Common myeloid progenitor, CD34-positive (primary cell): Measurements from ENCODE around the gene MTX1.
"Not testable (repeated sequence)": the region's sequence is repeated elsewhere in the genome, so short reads cannot be mapped to it uniquely, and the experiment has no call there.

Source experiments
- CTCF ChIA-PET: fragments of 350-600 bp; sonication (Branson Sonifier 250); formaldehyde crosslinking; loops from one replicate; lab custom pipeline; 2021; ENCODE audit warnings: antibody characterized with exemption; lab: Charles Lee
- POLR2A ChIA-PET: fragments of 350-600 bp; sonication (Branson Sonifier 250); formaldehyde crosslinking; loops from one replicate; lab custom pipeline; 2021; ENCODE audit warnings: antibody characterized with exemption; lab: Charles Lee
- DNase-seq, 3 donors: peaks; one replicate each; pipeline versions ENCODE4 v3.0.0 to v3.0.0-alpha.2; 2013
- H3K27ac ChIP-seq, 2 experiments: 1 replicate in 1 of 2; 2 replicates in 1 of 2; pipeline ENCODE4 v1.7.0; 2013; ENCODE audit warnings: inconsistent platforms in 2 of 2, low read length in 2 of 2, mild to moderate bottlenecking in 2 of 2, low read depth in 1 of 2, moderate library complexity in 1 of 2; ENCODE audit not compliant: severe bottlenecking in 2 of 2, insufficient read depth in 1 of 2, poor library complexity in 1 of 2
- H3K27me3 ChIP-seq, 5 experiments: replicated peaks in 2 of 5; 1 replicate in 3 of 5; 2 replicates in 2 of 5; pipeline versions ENCODE4 v1.6.1 to v1.7.0; 2013; ENCODE audit warnings: low read length in 4 of 5, mild to moderate bottlenecking in 2 of 5, moderate library complexity in 2 of 5, inconsistent platforms in 1 of 5; ENCODE audit not compliant: insufficient read depth in 5 of 5, control insufficient read depth in 4 of 5
- H3K36me3 ChIP-seq, 4 experiments: 1 replicate in 2 of 4; 2 replicates in 2 of 4; pipeline versions ENCODE4 v1.6.1 to v1.7.0; 2013; ENCODE audit warnings: low read length in 3 of 4, control low read depth in 1 of 4, mild to moderate bottlenecking in 1 of 4; ENCODE audit not compliant: control insufficient read depth in 4 of 4, insufficient read depth in 4 of 4
- H3K4me1 ChIP-seq, 4 experiments: 1 replicate in 3 of 4; 2 replicates in 1 of 4; pipeline versions ENCODE4 v1.6.1 to v1.7.1; 2013; ENCODE audit warnings: low read length in 3 of 4, mild to moderate bottlenecking in 3 of 4, control low read depth in 1 of 4, inconsistent platforms in 1 of 4, moderate library complexity in 1 of 4; ENCODE audit not compliant: control insufficient read depth in 4 of 4, insufficient read depth in 4 of 4; ENCODE audit errors: control extremely low read depth in 1 of 4
- H3K4me3 ChIP-seq, 7 experiments: 1 replicate in 4 of 7; 2 replicates in 3 of 7; pipeline versions ENCODE4 v1.5.1 to v1.7.0; 2013; ENCODE audit warnings: mild to moderate bottlenecking in 7 of 7, low read length in 6 of 7, moderate library complexity in 6 of 7, inconsistent platforms in 2 of 7, low read depth in 2 of 7, control low read depth in 1 of 7; ENCODE audit not compliant: insufficient read depth in 4 of 7, control insufficient read depth in 1 of 7; ENCODE audit errors: extremely low read depth in 1 of 7
- H3K9me3 ChIP-seq, 5 experiments: 1 replicate in 4 of 5; 2 replicates in 1 of 5; pipeline versions ENCODE4 v1.6.1 to v1.7.1; 2013; ENCODE audit warnings: low read length in 4 of 5, mild to moderate bottlenecking in 2 of 5, inconsistent platforms in 1 of 5, low read depth in 1 of 5, moderate library complexity in 1 of 5; ENCODE audit not compliant: control insufficient read depth in 4 of 5, insufficient read depth in 2 of 5; ENCODE audit errors: control extremely low read depth in 1 of 5
- WGBS: methylation state at CpG from one replicate; pipeline ENCODE4 v1.1.5; 2013; ENCODE audit not compliant: insufficient coverage; 5-methylcytosine and 5-hydroxymethylcytosine counted together

Gene MTX1

DNA sequence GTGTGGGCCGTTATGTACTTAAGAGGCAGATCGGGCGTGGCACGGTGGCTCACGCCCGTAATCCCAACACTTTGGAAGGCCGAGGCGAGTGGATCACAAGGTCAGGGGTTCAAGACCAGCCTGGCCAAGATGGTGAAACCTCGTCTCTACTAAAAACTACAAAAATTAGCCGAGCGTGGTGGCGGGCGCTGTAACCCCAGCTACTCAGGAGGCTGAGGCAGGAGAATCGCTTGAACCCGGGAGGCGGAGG, 14.6 kb upstream of the MTX1 start:
- Histone ChIP-seq H3K4me1 (peaks cover 0 to 35% (median 32%) of the 10 kb centered on the region in 4 experiments), H3K36me3 (peaks cover 0 to 24% (median 0%) of the 10 kb centered on the region in 4 experiments), H3K27ac (peak overlapping the region; percentile 66 to 84), H3K4me3 (peak overlapping the region in 6 of 7 experiments; percentile 65 to 86 (median 74))
- CTCF ChIA-PET, result interaction anchor here (0.6 to 6.4 kb wide), 13 partner anchors 8 to 640 kb away, joined by 3 to 130 read pairs (median 6); partner anchors contain the start of genes KRTCAP2, MSTO1, MTX1 and THBS3
- H3K27me3 ChIP-seq, DNase-seq, H3K9me3 ChIP-seq: not testable (repeated sequence)
- POLR2A ChIA-PET, result interaction anchor here (0.6 to 1.9 kb wide), 6 partner anchors 13 to 1604 kb away, joined by 3 to 8 read pairs (median 4); partner anchors contain the start of gene KRTCAP2
- 7% methylated on average over 14 of the region's 16 CpGs for WGBS

- Histone ChIP-seq H3K9me3 (no peaks in the 10 kb centered on the region), H3K4me1 (peaks cover 0 to 35% (median 32%) of the 10 kb centered on the region in 4 experiments), H3K4me3 (peak overlapping the region in 5 of 7 experiments; percentile 11 to 86 (median 68)), H3K27ac (no peak overlapping the region), H3K36me3 (peaks cover 0 to 31% (median 0%) of the 10 kb centered on the region in 4 experiments), H3K27me3 (no peaks in the 10 kb centered on the region)
- 75% methylated on average over 8 of the region's 27 CpGs for WGBS
- CTCF ChIA-PET, result interaction anchor here (0.9 to 6.4 kb wide), 7 partner anchors 11 to 72 kb away, joined by 3 to 130 read pairs (median 4); partner anchors contain the start of genes KRTCAP2, MTX1, THBS3 and TRIM46
- DNase-seq, result no peak
- POLR2A ChIA-PET, result no interaction called here
Measured at GRCh38 chr1:155195201-155196102, 13.0 kb upstream of the MTX1 start.

DNA sequence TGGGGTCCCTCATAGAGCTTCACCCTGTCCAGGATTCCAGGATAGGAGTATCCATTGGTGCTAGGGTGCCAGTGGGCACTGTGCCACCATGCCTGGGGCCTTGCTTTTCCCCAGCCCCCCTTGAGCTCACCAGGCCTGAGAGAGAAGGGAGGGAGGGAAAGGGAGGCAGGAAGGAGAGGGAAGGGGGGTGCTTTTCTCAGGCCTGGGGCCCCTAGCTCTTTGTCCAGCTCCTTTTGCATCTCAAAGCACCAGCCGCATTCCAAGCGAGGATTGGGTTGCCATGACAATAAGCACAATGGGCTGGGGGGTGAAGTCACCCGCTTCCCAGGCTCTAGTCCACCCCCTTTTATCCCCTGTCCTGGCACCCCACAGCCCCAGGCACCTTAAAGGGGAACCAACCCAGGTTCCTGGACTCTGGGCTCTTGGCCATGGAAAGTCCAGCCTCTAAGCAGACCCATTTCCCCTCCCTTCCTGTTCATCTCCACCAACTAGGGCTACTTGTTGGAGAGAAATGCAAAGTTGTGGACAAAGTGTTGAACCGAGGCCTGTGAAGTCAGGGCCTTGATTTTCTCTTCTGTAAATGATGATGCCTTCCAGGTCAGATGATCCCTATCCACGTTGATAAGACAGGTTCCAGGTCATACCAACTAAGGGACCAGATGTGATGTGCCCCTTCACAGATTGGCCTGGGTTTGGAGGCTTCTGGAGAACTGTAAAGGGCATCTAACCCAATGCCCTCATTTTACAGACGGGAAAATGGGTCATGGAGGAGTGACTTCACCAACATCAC, 12.2 kb upstream of the MTX1 start:
- WGBS, result 85% methylated on average over 4 of the region's 6 CpGs
- no peaks in the 10 kb centered on the region for H3K27me3 ChIP-seq
- POLR2A ChIA-PET, result no interaction called here
- H3K4me1 ChIP-seq, result peaks cover 0 to 35% (median 32%) of the 10 kb centered on the region in 4 experiments
- H3K27ac ChIP-seq, result no peak overlapping the region
- H3K36me3 ChIP-seq, result peaks cover 0 to 38% (median 1%) of the 10 kb centered on the region in 4 experiments
- DNase-seq, result no peak
- CTCF ChIA-PET, result interaction anchor here (0.9 to 6.4 kb wide), 6 partner anchors 10 to 54 kb away, joined by 3 to 130 read pairs (median 4); partner anchors contain the start of genes KRTCAP2, MTX1, THBS3 and TRIM46
- no peaks in the 10 kb centered on the region for H3K9me3 ChIP-seq
- H3K4me3 ChIP-seq, result no peak overlapping the region

- ChIA-PET POLR2A (interaction anchor here (1.3 kb wide), 1 partner anchor 10 kb away, joined by 3 read pairs; the partner anchor contains the start of gene THBS3), CTCF (interaction anchor here (5.8 to 6.4 kb wide), 2 partner anchors 10 to 20 kb away, joined by 56 to 130 read pairs; partner anchors contain the start of genes KRTCAP2, MTX1, THBS3 and TRIM46)
- Histone ChIP-seq H3K27ac (no peak overlapping the region), H3K36me3 (peaks cover 0 to 44% (median 4%) of the 10 kb centered on the region in 4 experiments), H3K4me3 (no peak overlapping the region), H3K4me1 (peaks cover 0 to 32% (median 31%) of the 10 kb centered on the region in 4 experiments), H3K9me3 (no peaks in the 10 kb centered on the region), H3K27me3 (no peaks in the 10 kb centered on the region)
- no peak for DNase-seq
- 94% methylated on average over 16 of the region's 20 CpGs for WGBS
Measured at GRCh38 chr1:155196893-155197638, 11.4 kb upstream of the MTX1 start.

- DNase-seq, result no peak
- POLR2A ChIA-PET, result interaction anchor here (1.3 kb wide), 1 partner anchor 10 kb away, joined by 3 read pairs; the partner anchor contains the start of gene THBS3
- no peaks in the 10 kb centered on the region for H3K9me3 ChIP-seq
- no peaks in the 10 kb centered on the region for H3K27me3 ChIP-seq
- H3K4me3 ChIP-seq, result no peak overlapping the region
- WGBS, result 99% methylated on average over 11 of the region's 15 CpGs
- CTCF ChIA-PET, result interaction anchor here (6.4 kb wide), 1 partner anchor 21 kb away, joined by 130 read pairs; the partner anchor contains the start of genes KRTCAP2 and TRIM46
- H3K4me1 ChIP-seq, result peaks cover 0 to 23% (median 22%) of the 10 kb centered on the region in 4 experiments
- peaks cover 0 to 48% (median 4%) of the 10 kb centered on the region in 4 experiments for H3K36me3 ChIP-seq
- no peak overlapping the region for H3K27ac ChIP-seq
Measured at GRCh38 chr1:155197901-155198546, 10.5 kb upstream of the MTX1 start.

- 100% methylated on average over 2 of the region's 3 CpGs for WGBS
- Histone ChIP-seq H3K27ac (no peak overlapping the region), H3K4me1 (peaks cover 0 to 18% (median 17%) of the 10 kb centered on the region in 4 experiments), H3K27me3 (no peaks in the 10 kb centered on the region), H3K9me3 (no peaks in the 10 kb centered on the region), H3K36me3 (peaks cover 0 to 48% (median 4%) of the 10 kb centered on the region in 4 experiments), H3K4me3 (no peak overlapping the region)
- DNase-seq, result no peak
- ChIA-PET POLR2A (no interaction called here), CTCF (no interaction called here)
Measured at GRCh38 chr1:155198547-155198906, 10.0 kb upstream of the MTX1 start.
